GM18907 (cell line): ENCODE measurements around the gene HOXD10.

Source experiments
- ATAC-seq: cut with Tn5 transposase; IDR thresholded peaks from one replicate; pipeline ENCODE4 v1.9.1; 2021; ENCODE audit warnings: mild to moderate bottlenecking, moderate library complexity; ENCODE audit not compliant: unreplicated experiment

Gene HOXD10

DNA sequence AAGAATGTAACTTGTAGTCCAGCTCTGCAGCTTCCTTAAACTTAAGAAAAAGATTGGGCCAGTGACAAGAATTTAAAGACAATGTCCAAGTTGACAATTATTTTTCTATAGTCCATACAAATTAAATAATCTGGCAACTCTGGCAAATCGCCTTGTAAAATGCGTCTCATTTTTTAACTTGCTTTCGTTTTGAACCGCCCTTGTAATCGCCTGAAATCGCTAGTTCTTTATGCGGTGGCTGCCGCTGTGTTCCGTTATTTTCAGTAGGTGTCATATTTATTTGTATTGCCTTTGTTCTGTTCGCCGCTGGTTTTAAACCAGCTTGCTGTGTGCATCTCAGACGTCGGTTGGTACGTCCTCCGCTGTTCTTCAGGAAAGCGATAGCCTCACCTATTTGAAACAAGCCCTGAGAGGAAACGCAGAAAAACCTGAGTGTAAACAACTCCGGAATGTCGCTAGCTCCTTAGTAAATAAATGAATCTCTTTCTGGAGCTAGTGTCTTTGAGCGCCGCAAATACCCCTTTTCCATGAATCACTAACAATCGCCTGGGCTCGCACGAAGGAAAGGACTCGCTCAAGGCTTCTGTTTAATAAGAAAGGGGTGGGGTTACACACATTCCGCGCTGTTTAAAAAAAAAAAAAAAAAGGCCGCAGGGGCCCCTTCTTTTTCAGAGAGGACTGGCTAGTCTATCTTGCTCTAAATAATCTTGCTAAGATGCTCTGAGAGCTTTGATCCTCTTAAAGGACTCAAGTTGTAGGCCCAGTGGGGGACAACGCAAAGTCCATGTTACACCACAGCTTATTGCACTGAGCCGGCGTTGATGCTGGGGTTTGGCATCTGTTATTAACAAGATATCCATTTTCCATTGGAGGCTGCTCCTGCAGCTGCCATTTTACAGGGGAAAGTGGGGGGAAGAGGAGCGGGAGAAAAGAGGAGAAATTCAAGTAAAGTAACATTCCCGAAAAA is 15.9 kb downstream of the HOXD10 start:
- ATAC-seq: no peak

- no peak for ATAC-seq
Measured at GRCh38 chr2:176133389-176133788, 16.8 kb downstream of the HOXD10 start.

DNA sequence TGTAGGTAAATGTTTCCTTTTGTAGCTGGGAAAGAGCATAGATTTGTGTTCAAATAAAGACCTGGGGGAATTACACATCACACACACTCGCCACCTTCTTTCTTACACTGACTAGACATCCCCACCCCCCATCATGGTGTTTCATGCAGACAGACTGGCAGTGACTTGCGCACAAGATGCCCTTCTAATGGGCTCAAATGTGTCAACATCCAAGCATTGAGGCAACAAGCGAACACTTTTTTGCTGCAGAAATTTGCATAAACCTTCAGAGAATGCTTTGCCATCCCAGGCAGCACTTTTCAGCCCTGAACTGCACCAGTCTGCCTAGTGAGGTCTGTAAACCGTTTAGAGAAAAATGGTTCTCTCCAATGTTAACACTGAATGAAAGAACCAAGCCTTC is 17.5 kb downstream of the HOXD10 start:
- ATAC-seq: no peak

DNA sequence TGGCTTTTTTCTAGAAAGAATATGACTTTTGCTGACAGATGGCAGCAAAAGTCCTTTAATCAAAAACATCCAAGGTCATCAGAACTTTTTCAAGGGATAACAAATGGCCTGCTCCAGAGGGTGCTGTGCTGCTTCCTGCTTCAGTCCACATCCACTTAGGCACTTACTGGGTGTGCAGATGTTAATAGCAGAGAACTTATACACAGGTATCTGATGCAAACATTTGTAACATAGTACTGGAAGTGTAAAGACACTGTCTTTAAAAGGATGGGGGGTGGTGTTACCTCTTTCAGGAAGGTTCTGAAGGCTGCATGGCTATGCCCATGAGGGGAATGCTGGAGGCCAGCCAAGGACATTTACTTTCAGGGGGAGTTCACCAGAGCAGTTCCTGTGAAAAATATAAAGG is 18.5 kb downstream of the HOXD10 start:
- no peak for ATAC-seq

DNA sequence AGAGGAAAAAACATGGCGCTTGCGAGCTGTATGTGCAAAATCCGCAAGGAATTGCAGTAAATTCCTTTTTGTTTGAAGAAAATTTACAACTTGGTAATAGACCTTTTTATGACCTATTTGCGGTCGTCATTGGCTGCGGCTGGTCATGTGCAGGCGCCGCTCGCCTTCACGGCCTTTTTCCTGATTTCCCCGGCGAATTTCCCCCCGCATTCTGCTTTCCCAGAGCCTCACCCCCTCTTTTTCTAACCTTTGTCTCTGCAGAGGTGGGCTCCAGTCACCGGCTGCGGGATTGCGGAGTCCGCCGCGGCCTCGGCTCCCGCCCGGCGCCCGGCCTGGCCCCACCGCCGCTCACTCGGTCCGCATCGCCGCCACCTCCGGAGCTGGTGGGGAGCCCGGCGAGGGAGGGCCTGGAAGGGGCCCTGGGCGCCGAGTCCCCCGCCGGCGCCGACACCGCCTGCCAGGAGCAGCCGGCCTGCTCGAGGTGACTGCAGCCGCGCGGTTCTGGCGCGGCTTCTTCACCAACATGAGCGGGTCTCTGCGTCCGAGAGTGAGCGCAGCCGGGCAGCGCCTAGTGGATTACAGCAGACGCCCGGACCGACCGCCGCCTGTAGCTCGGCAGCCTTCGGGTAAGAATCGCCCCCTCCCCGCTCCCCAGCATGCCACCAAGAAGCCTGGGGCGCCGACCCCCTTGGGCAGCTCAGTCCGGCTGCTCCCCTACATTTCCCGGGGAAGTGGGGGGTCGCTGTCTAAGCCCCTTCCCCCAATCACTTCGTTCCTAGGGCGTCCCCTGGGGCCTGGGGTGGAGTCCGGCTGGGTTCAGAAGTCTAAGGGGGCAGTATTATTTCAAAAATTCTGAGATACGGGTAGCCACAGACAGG is 20.0 kb downstream of the HOXD10 start:
- no peak for ATAC-seq

- ATAC-seq: no peak
Measured at GRCh38 chr2:176137252-176137580, 20.6 kb downstream of the HOXD10 start.

GRCh38 chr2:176137906-176138305 is 21.3 kb downstream of the HOXD10 start:
- ATAC-seq: no peak

- ATAC-seq: no peak
Measured at GRCh38 chr2:176138526-176138922, 21.9 kb downstream of the HOXD10 start.

DNA sequence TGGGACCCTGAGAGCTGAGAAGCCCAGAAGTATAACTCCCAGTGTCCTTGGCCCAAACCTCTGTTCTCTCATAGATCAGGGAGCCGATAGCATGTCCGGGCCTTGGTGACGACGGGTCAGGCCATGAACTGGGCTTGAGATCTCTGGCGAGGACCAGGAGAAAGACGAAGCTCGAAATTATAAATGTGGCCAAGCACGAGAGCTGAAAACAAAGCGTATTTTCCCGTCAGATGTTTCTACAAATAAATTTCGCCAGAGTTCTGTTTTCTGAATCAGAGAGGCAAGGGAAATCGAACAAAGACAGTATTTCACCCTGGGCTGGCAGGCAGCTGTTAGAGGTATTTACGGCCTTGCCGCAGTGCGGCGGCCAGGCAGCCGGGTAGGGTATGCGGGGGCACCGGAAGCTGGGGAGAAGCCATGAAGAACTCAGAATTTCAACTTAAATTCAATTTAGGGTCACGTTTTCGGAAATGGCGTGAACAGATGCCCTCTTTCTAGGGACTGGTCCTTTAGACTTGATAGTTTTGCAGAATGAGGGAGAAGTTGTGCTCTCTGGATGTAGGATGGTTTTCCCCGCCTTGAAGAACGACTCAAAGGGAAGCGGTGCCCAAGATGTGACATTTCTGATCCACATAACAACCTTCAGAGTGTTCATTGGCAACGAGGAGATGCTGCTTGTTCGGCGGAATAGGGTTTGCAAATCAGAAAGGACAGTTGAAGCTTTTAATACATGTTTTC is 22.5 kb downstream of the HOXD10 start:
- ATAC-seq: no peak

DNA sequence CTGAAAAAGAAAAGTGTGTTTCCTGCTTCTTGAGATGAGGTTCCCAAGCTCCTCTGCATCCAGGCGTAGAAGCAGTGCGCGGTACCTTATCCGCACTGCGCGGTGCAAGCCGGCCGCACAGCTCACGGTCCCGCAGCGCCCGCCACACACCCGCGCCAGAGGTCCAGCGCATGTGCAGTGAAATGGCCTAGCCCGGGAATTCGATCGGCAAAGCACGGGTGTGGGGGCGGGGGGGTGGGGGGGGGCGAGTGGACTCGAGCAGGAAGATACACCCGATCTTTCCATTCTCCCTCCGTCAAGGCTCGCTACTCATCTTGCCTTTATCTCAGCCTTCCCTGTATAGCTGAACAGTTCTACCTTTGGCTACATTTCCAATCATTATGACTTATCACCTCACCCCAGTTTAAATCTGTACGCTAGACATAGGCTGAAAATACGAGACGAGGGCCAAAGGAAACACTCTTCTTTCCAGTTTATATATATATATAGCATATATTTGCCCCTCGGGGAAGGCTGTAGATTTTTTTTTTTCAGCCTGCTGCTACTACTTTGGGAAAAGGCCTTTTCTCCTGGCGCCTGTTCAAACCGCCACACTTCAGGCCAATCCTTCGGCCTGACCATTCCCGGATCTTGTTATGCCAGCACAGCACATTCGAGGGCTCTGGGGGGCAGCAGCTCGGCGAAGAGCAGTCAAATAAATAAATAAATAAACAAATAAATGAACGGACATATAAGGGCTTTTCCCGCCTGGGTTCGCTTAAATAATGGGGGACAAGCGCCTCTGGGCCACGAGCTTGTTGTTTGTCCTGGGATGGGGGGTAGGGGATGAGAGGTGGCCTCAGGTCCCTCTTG is 23.3 kb downstream of the HOXD10 start:
- ATAC-seq: no peak

GRCh38 chr2:176140513-176141317 is 24.1 kb downstream of the HOXD10 start:
- ATAC-seq: peak; percentile 94

DNA sequence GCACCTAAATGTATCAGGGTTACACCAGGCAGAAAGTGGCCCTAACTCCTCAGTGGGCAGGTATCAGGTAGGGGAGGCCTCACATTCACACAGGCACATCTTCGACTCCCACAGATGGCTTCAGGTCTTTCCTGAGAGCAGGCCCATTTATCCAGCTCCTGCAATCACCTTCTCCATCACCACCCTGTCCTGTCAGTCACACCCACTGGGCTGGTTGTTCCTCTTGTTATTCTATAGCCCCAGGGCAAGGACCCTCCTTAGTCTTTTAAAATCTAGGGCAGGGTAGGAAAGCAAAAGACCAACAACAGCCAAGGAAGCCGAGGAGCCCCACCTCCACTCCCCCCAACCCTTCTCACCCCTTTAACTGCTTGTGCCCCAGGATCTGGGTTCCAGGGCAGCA is 25.7 kb downstream of the HOXD10 start:
- no peak for ATAC-seq

GRCh38 chr2:176145085-176145969 is 28.7 kb downstream of the HOXD10 start:
- no peak for ATAC-seq

DNA sequence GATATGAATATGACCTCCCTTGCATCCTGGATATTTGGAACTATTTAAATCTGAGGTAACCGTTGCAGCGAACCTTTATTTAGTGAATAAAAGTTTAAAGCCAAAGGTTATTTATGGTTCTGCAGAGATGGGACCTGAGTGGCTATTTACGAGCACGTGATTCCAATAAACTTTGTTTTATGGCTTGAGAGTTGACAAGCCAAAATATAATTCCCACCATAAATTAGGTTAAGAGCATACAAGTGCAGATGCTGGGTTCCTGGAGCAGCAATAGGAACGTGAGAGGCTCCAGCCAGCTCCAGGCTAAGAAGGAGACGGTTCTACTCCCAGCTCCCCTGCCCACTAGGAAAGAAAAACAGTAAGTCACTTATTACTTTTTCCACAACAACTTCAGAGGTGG is 29.5 kb downstream of the HOXD10 start:
- ATAC-seq: no peak

- no peak for ATAC-seq
Measured at GRCh38 chr2:176146645-176147044, 30.1 kb downstream of the HOXD10 start.

- ATAC-seq: no peak
Measured at GRCh38 chr2:176147210-176147799, 30.7 kb downstream of the HOXD10 start.

DNA sequence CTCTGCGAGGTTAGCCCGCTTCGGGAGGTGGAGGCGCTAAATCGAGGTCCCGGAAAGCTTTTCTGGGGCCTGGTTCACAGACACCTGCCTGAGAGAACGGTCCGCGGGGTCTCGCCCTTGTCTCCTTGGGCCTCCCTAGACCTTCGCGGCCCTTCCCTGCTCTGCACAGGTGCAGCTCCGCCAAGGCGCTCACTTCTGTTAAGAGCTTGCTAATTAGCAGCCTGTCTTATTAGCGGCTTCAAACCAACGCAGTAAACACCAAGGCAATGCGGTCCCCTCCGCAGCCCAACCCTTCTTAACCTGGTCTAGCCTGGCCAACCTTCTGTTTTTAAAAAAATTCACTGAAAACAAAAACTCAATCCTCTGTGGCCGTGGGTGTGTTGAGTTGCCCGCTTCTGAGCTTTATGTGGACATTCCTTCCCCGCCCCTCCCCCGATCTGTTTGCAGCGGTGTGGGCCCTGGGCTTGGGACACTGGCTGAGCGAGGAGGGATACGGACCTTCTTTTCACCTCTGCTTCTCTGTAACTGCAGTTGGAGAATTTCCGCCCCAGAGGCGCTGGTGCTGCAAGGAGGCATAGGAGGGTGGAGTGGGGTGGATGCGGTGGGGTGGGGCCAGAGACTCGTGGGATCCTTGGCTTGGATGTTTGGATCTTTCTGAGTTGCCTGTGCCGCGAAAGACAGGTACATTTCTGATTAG is 31.4 kb downstream of the HOXD10 start:
- ATAC-seq: no peak
